H9 (cell line): ENCODE measurements around the gene C19orf18. TPM values are rescaled to one million over a fixed set of nuclear protein-coding genes. Genes with fewer than 3 reads are reported as not detected.

Experiments used
- DNase-seq: peaks from one replicate; pipeline ENCODE4 v3.0.0-alpha.2; 2017
- H2AFZ ChIP-seq: one replicate; pipeline ENCODE4 v1.6.1; 2013; ENCODE audit warnings: mild to moderate bottlenecking, low read length, control low read depth, moderate library complexity
- H2AK5ac ChIP-seq: 2 replicates; pipeline ENCODE4 v1.6.1; 2013; ENCODE audit warnings: low read length, control low read depth, mixed read lengths; ENCODE audit not compliant: insufficient read length
- H2BK120ac ChIP-seq: one replicate; pipeline ENCODE4 v1.6.1; 2013; ENCODE audit warnings: low read depth, mild to moderate bottlenecking, low read length, control low read depth, inconsistent platforms; ENCODE audit not compliant: poor library complexity, severe bottlenecking
- H2BK12ac ChIP-seq: 2 replicates; pipeline ENCODE4 v1.6.1; 2013; ENCODE audit warnings: low read length, control low read depth, mixed read lengths, low read depth; ENCODE audit not compliant: insufficient read length
- H2BK15ac ChIP-seq: 2 replicates; pipeline ENCODE4 v1.6.1; 2013; ENCODE audit warnings: low read depth, low read length, control low read depth
- H2BK20ac ChIP-seq: one replicate; pipeline ENCODE4 v1.6.1; 2013; ENCODE audit warnings: low read depth, mild to moderate bottlenecking, low read length, control low read depth, inconsistent platforms; ENCODE audit not compliant: poor library complexity, severe bottlenecking
- H2BK5ac ChIP-seq: 2 replicates; pipeline ENCODE4 v1.6.1; 2013; ENCODE audit warnings: low read length, control low read depth, mixed read lengths; ENCODE audit not compliant: insufficient read length
- H3K14ac ChIP-seq: 2 replicates; pipeline ENCODE4 v1.6.1; 2013; ENCODE audit warnings: low read length, control low read depth; ENCODE audit not compliant: insufficient read depth
- H3K18ac ChIP-seq: 2 replicates; pipeline ENCODE4 v1.6.1; 2013; ENCODE audit warnings: low read depth, mild to moderate bottlenecking, mixed read lengths, low read length, control low read depth; ENCODE audit not compliant: insufficient read length
- H3K23ac ChIP-seq: 2 replicates; pipeline ENCODE4 v1.6.1; 2013; ENCODE audit warnings: low read length, control low read depth, mixed read lengths, low read depth; ENCODE audit not compliant: insufficient read length
- H3K23me2 ChIP-seq: 2 replicates; pipeline ENCODE4 v1.6.1; 2013; ENCODE audit warnings: low read depth, mild to moderate bottlenecking, mixed read lengths, low read length, control low read depth; ENCODE audit not compliant: insufficient read length, poor library complexity, severe bottlenecking
- H3K27ac ChIP-seq: 2 replicates; pipeline ENCODE4 v1.5.1; 2013; ENCODE audit warnings: low read length, control low read depth, mixed read lengths, low read depth; ENCODE audit not compliant: insufficient read length
- H3K27me3 ChIP-seq: 2 replicates; pipeline ENCODE4 v1.6.1; 2013; ENCODE audit warnings: low read length, control low read depth, inconsistent platforms; ENCODE audit not compliant: insufficient read depth
- H3K4ac ChIP-seq: 2 replicates; pipeline ENCODE4 v1.6.1; 2013; ENCODE audit warnings: low read depth, mild to moderate bottlenecking, control low read depth, inconsistent platforms, low read length, moderate library complexity
- H3K4me1 ChIP-seq: 2 replicates; pipeline ENCODE4 v1.6.1; 2013; ENCODE audit warnings: low read length, control low read depth, inconsistent platforms; ENCODE audit not compliant: insufficient read depth
- H3K4me2 ChIP-seq: 2 replicates; pipeline ENCODE4 v1.6.1; 2013; ENCODE audit warnings: low read length, control low read depth, mixed read lengths; ENCODE audit not compliant: insufficient read length, insufficient read depth
- H3K56ac ChIP-seq: 2 replicates; pipeline ENCODE4 v1.6.1; 2013; ENCODE audit warnings: low read depth, mild to moderate bottlenecking, mixed read lengths, low read length, control low read depth; ENCODE audit not compliant: insufficient read length
- H3K79me1 ChIP-seq: 2 replicates; pipeline ENCODE4 v1.6.1; 2013; ENCODE audit warnings: low read depth, mild to moderate bottlenecking, moderate library complexity, low read length, control low read depth, inconsistent platforms; ENCODE audit not compliant: insufficient read depth, poor library complexity, severe bottlenecking
- H3K79me2 ChIP-seq: 2 replicates; pipeline ENCODE4 v1.6.1; 2013; ENCODE audit warnings: low read length, control low read depth, inconsistent platforms; ENCODE audit not compliant: insufficient read depth
- H3K9ac ChIP-seq: 2 replicates; pipeline ENCODE4 v1.6.1; 2013; ENCODE audit warnings: low read length, control low read depth, mixed read lengths; ENCODE audit not compliant: insufficient read length; ENCODE audit errors: extremely low read depth
- H3K9me3 ChIP-seq: one replicate; pipeline ENCODE4 v1.6.1; 2013; ENCODE audit warnings: low read depth, low read length, inconsistent platforms; ENCODE audit not compliant: control insufficient read depth
- H3T11ph ChIP-seq: one replicate; pipeline ENCODE4 v1.6.1; 2013; ENCODE audit warnings: mild to moderate bottlenecking, low read length, control low read depth, inconsistent platforms
- H4K20me1 ChIP-seq: one replicate; pipeline ENCODE4 v1.6.1; 2013; ENCODE audit not compliant: control insufficient read depth, insufficient read length, insufficient read depth
- H4K5ac ChIP-seq: 2 replicates; pipeline ENCODE4 v1.6.1; 2013; ENCODE audit warnings: low read depth, mild to moderate bottlenecking, mixed read lengths, low read length, control low read depth; ENCODE audit not compliant: insufficient read length
- H4K8ac ChIP-seq: replicated peaks from 2 replicates; pipeline ENCODE4 v1.6.1; 2013; ENCODE audit warnings: low read length, control low read depth, mixed read lengths, low read depth; ENCODE audit not compliant: insufficient read length
- H4K91ac ChIP-seq: 2 replicates; pipeline ENCODE4 v1.6.1; 2013; ENCODE audit warnings: low read depth, mild to moderate bottlenecking, moderate library complexity, mixed read lengths, low read length, control low read depth; ENCODE audit not compliant: insufficient read length
- H3K27ac Mint-ChIP-seq, 3 experiments: 2 replicates in 2 of 3; 3 replicates in 1 of 3; pipeline ENCODE4 v1.8.0; 2020 to 2021; ENCODE audit warnings: mixed read lengths in 3 of 3, mild to moderate bottlenecking in 1 of 3, moderate library complexity in 1 of 3
- H3K27me3 Mint-ChIP-seq: 2 replicates; pipeline ENCODE4 v1.8.0; 2021; ENCODE audit warnings: low read depth, mild to moderate bottlenecking, moderate library complexity, mixed read lengths
- H3K36me3 Mint-ChIP-seq, 3 experiments: 2 replicates in 2 of 3; 3 replicates in 1 of 3; pipeline ENCODE4 v1.8.0; 2020 to 2021; ENCODE audit warnings: low read depth in 3 of 3, mixed read lengths in 3 of 3; ENCODE audit not compliant: insufficient read depth in 1 of 3
- H3K4me1 Mint-ChIP-seq, 2 experiments: 2 replicates each; pipeline ENCODE4 v1.8.0; 2020; ENCODE audit warnings: mixed read lengths in 2 of 2
- H3K4me3 Mint-ChIP-seq, 2 experiments: 2 replicates in 1 of 2; 3 replicates in 1 of 2; pipeline ENCODE4 v1.8.0; 2020 to 2021; ENCODE audit warnings: mild to moderate bottlenecking in 2 of 2, mixed read lengths in 2 of 2, moderate library complexity in 1 of 2
- H3K9me3 Mint-ChIP-seq, 2 experiments: 2 replicates in 1 of 2; 3 replicates in 1 of 2; pipeline ENCODE4 v1.8.0; 2020; ENCODE audit warnings: mild to moderate bottlenecking in 2 of 2, mixed read lengths in 2 of 2, moderate library complexity in 1 of 2
- CTCF ChIP-seq: fragments of 200-600 bp; sonication (generic); conservative IDR thresholded peaks from 3 replicates; pipeline ENCODE4 v1.8.0; 2021; ENCODE audit warnings: antibody characterized with exemption, mild to moderate bottlenecking
- WGBS: extraction: QIAGEN DNeasy Blood & Tissue Kit; methylation state at CpG from one replicate; pipeline ENCODE4 v1.1.7; 2013; ENCODE audit warnings: missing lambda C conversion rate, low lambda C conversion rate, mixed read lengths; ENCODE audit not compliant: insufficient read length; ENCODE audit errors: extremely low coverage; 5-methylcytosine and 5-hydroxymethylcytosine counted together
- total RNA-seq: library from RNA; stranded (reverse); gene quantifications from 2 replicates; pipeline ENCODE4 v1.2.1, GENCODE V29; 2021

C19orf18 gene
- total RNA-seq, 1 experiment from 2014 or later: 0.26 TPM

- Histone ChIP-seq H2BK15ac (no peak overlapping the region), H4K8ac (no peak overlapping the region), H2BK120ac (no peak overlapping the region), H3K9me3 (peaks cover 11% of the 10 kb centered on the region), H3K79me2 (no peaks in the 10 kb centered on the region), H2AK5ac (no peak overlapping the region), H2BK5ac (no peak overlapping the region), H3K4ac (no peak overlapping the region), H3K4me1 (no peaks in the 10 kb centered on the region), H3K27me3 (no peaks in the 10 kb centered on the region), H3K4me2 (no peak overlapping the region), H3K23me2 (no peaks in the 10 kb centered on the region), H3K27ac (no peak overlapping the region), H4K20me1 (no peaks in the 10 kb centered on the region), H2BK20ac (no peak overlapping the region), H4K5ac (no peak overlapping the region), H3K23ac (no peak overlapping the region), H3K14ac (no peak overlapping the region), H3K56ac (no peak overlapping the region), H3K79me1 (no peaks in the 10 kb centered on the region), H3K9ac (no peak overlapping the region), H4K91ac (no peak overlapping the region), H3K18ac (no peak overlapping the region), H2AFZ (no peak overlapping the region), H3T11ph (no peak overlapping the region), H2BK12ac (no peak overlapping the region)
- Mint-ChIP-seq H3K9me3 (peaks cover 76 to 81% of the 10 kb centered on the region in 2 experiments), H3K27ac (no peak overlapping the region), H3K36me3 (peaks cover 51 to 64% (median 63%) of the 10 kb centered on the region in 3 experiments), H3K4me3 (no peak overlapping the region), H3K27me3 (peaks cover 12% of the 10 kb centered on the region), H3K4me1 (no peaks in the 10 kb centered on the region)
- DNase-seq: no peak
- WGBS: no CpG with 5 or more reads among the region's 22 CpGs
- TF ChIP-seq CTCF: no peak
These were observed 36.2 kb upstream of the C19orf18 start for GRCh38 chr19:58010507-58010906.
